GM23338 (cell line): Measurements from ENCODE around the gene MORC3. TPM values are rescaled to one million over a fixed set of nuclear protein-coding genes. Genes with fewer than 3 reads are reported as not detected.
A peak's percentile ranks its signal among the peaks of the same experiment; 100 is the strongest.

Source experiments
- ATAC-seq: fragments of 200-7000 bp; cut with Tn5 transposase; 3 replicates; pipeline ENCODE4 v1.9.1; 2020
- DNase-seq: peaks from one replicate; pipeline ENCODE4 v3.0.0-alpha.2; 2015; ENCODE audit warnings: low spot score
- H2AFZ ChIP-seq: fragments of 200-600 bp; sonication (generic); 2 replicates; pipeline ENCODE4 v1.8.0; 2016; ENCODE audit warnings: antibody characterized with exemption, mild to moderate bottlenecking, moderate library complexity
- H3F3A ChIP-seq: fragments of 200-600 bp; sonication (generic); replicated peaks from 2 replicates; pipeline ENCODE4 v1.8.0; 2017; ENCODE audit warnings: antibody characterized with exemption, mixed run types, low read depth
- H3K27ac ChIP-seq: fragments of 200-600 bp; sonication (generic); 2 replicates; pipeline ENCODE4 v1.6.1; 2016; ENCODE audit warnings: low read depth
- H3K27me3 ChIP-seq: fragments of 200-600 bp; sonication (generic); 2 replicates; pipeline ENCODE4 v1.8.0; 2016; ENCODE audit warnings: mild to moderate bottlenecking, mixed run types, moderate library complexity; ENCODE audit not compliant: insufficient read depth
- H3K36me3 ChIP-seq: fragments of 200-600 bp; sonication (generic); 2 replicates; pipeline ENCODE4 v1.8.0; 2016; ENCODE audit warnings: mild to moderate bottlenecking; ENCODE audit not compliant: insufficient read depth
- H3K4me1 ChIP-seq: fragments of 200-600 bp; sonication (generic); 2 replicates; pipeline ENCODE4 v1.8.0; 2016; ENCODE audit warnings: mild to moderate bottlenecking, moderate library complexity; ENCODE audit not compliant: insufficient read depth
- H3K4me2 ChIP-seq: fragments of 200-600 bp; sonication (generic); 2 replicates; pipeline ENCODE4 v1.7.1; 2017; ENCODE audit warnings: mixed run types
- H3K4me3 ChIP-seq: fragments of 200-600 bp; sonication (generic); 2 replicates; pipeline ENCODE4 v1.6.1; 2016; ENCODE audit warnings: mixed run types
- H3K79me2 ChIP-seq: fragments of 200-600 bp; sonication (generic); replicated peaks from 2 replicates; pipeline ENCODE4 v1.8.0; 2017; ENCODE audit warnings: mild to moderate bottlenecking; ENCODE audit not compliant: insufficient read depth
- H3K9me2 ChIP-seq: fragments of 200-600 bp; sonication (generic); 2 replicates; pipeline ENCODE4 v1.8.0; 2017; ENCODE audit not compliant: insufficient read depth
- H4K20me1 ChIP-seq: fragments of 200-600 bp; sonication (generic); replicated peaks from 2 replicates; pipeline ENCODE4 v1.8.0; 2017; ENCODE audit warnings: mild to moderate bottlenecking; ENCODE audit not compliant: insufficient read depth
- H3K27ac Mint-ChIP-seq: 2 replicates; pipeline ENCODE4 v1.8.0; 2020; ENCODE audit warnings: inconsistent platforms, mild to moderate bottlenecking, moderate library complexity, mixed read lengths
- H3K27me3 Mint-ChIP-seq: 3 replicates; pipeline ENCODE4 v1.8.0; 2022; ENCODE audit warnings: low read depth, mild to moderate bottlenecking, moderate library complexity, mixed read lengths, inconsistent platforms; ENCODE audit not compliant: insufficient read depth, poor library complexity
- H3K36me3 Mint-ChIP-seq: 3 replicates; pipeline ENCODE4 v1.8.0; 2021; ENCODE audit warnings: low read depth, mild to moderate bottlenecking, inconsistent platforms, moderate library complexity, mixed read lengths
- H3K4me1 Mint-ChIP-seq: 3 replicates; pipeline ENCODE4 v1.8.0; 2020; ENCODE audit warnings: mild to moderate bottlenecking, inconsistent platforms, mixed read lengths
- H3K4me3 Mint-ChIP-seq: 3 replicates; pipeline ENCODE4 v1.8.0; 2021; ENCODE audit warnings: moderate library complexity, mild to moderate bottlenecking, inconsistent platforms, mixed read lengths
- H3K9me3 Mint-ChIP-seq: 3 replicates; pipeline ENCODE4 v1.8.0; 2020; ENCODE audit warnings: moderate library complexity, mild to moderate bottlenecking, inconsistent platforms, mixed read lengths
- CREB1 ChIP-seq: fragments of 250-450 bp; sonication (Bioruptor Pico); IDR thresholded peaks from 2 replicates; pipeline ENCODE4 v1.5.0; 2020; ENCODE audit warnings: low read depth, mild to moderate bottlenecking, moderate library complexity
- ETS1 ChIP-seq: IDR thresholded peaks from 2 replicates; pipeline ENCODE4 v1.6.1; 2016; ENCODE audit warnings: antibody characterized with exemption
- EZH2 ChIP-seq: fragments of 200-600 bp; sonication (generic); IDR thresholded peaks from one replicate; pipeline ENCODE4 v1.8.0; 2017; ENCODE audit warnings: antibody characterized with exemption, mild to moderate bottlenecking, low read depth; ENCODE audit not compliant: unreplicated experiment
- EZH2phosphoT487 ChIP-seq: fragments of 200-600 bp; sonication (generic); IDR thresholded peaks from one replicate; pipeline ENCODE4 v1.8.1; 2018; ENCODE audit warnings: antibody characterized with exemption; ENCODE audit not compliant: unreplicated experiment
- JUNB ChIP-seq: IDR thresholded peaks from one replicate; pipeline ENCODE4 v1.6.1; 2016; ENCODE audit warnings: antibody characterized with exemption; ENCODE audit not compliant: unreplicated experiment
- NANOG ChIP-seq: IDR thresholded peaks from 2 replicates; pipeline ENCODE4 v1.6.1; 2016; ENCODE audit warnings: antibody characterized with exemption, borderline replicate concordance
- POLR2AphosphoS5 ChIP-seq: IDR thresholded peaks from 2 replicates; pipeline ENCODE4 v1.6.1; 2016; ENCODE audit warnings: antibody characterized with exemption, low read depth
- STAT1 ChIP-seq: IDR thresholded peaks from one replicate; pipeline ENCODE4 v1.6.1; 2016; ENCODE audit warnings: antibody characterized with exemption; ENCODE audit not compliant: unreplicated experiment
- ZNF114 ChIP-seq: fragments of 250-450 bp; sonication (Bioruptor Pico); IDR thresholded peaks from 2 replicates; pipeline ENCODE4 v1.5.0; 2020; ENCODE audit warnings: mild to moderate bottlenecking, moderate library complexity
- ZNF331 ChIP-seq: fragments of 250-450 bp; sonication (Bioruptor Pico); IDR thresholded peaks from 2 replicates; pipeline ENCODE4 v1.5.0; 2020; ENCODE audit warnings: low read depth, mild to moderate bottlenecking, moderate library complexity
- polyA plus RNA-seq: library from polyadenylated mRNA; unstranded; fragments of >200 nt; fragmentation: Nextera tagmentation; extraction: Ambion mirVana; gene quantifications from 2 replicates; pipeline ENCODE4 v1.2.1, GENCODE V29; 2016
- total RNA-seq: library from RNA; depleted of rRNA; stranded (reverse); fragments of >200 nt; shearing (Covaris generic); gene quantifications from 2 replicates; pipeline ENCODE4 v1.2.3, GENCODE V29; 2014
- TF ChIP-seq, protein P1 (sequence below): fragments of 250-450 bp; sonication (Bioruptor Pico); IDR thresholded peaks from 2 replicates; pipeline ENCODE4 v1.5.0; 2020; ENCODE audit warnings: mild to moderate bottlenecking, moderate library complexity
- TF ChIP-seq, protein P2 (sequence below), 2 experiments: fragments of 200-600 bp in 1 of 2; sonication (generic) in 1 of 2; conservative IDR thresholded peaks; 2 replicates each; pipeline versions ENCODE4 v1.5.1 to v1.6.1; 2016 to 2017; ENCODE audit warnings: antibody characterized with exemption in 2 of 2, low read depth in 2 of 2, mild to moderate bottlenecking in 2 of 2, moderate library complexity in 1 of 2
- TF ChIP-seq, protein P3 (sequence below): IDR thresholded peaks from one replicate; pipeline ENCODE4 v1.6.1; 2018; ENCODE audit warnings: antibody characterized with exemption; ENCODE audit not compliant: unreplicated experiment

MORC3 gene
- total and polyA plus RNA-seq, 2 experiments from 2014 or later = 11.5 to 25.4 TPM

DNA sequence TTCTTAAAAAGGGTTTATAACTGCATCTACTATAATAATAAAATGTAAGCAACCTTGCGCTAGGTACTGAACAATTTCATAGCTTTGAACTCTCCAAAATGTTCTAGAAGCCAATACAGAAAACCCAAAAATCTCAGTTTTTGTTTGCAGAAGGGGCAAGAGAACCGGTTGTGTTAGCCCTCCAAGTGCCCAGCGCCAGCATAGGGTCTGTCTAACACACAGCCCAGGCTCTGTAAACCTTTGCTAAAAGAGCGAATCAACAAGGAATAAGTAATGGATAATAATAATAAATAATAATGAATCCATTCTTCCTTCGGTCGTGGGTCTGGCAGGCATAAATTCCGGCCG lies 64.9 kb downstream of the MORC3 start:
- Mint-ChIP-seq H3K4me1 (peaks cover 16% of the 10 kb centered on the region), H3K27me3 (peaks cover 14% of the 10 kb centered on the region), H3K4me3 (peak overlapping the region; percentile 39; the same call in 2 of the 3 replicates), H3K9me3 (no peaks in the 10 kb centered on the region; the same call in 2 of the 3 replicates), H3K27ac (no peak overlapping the region), H3K36me3 (peaks cover 20% of the 10 kb centered on the region)
- peaks cover 8% of the 10 kb centered on the region for H3F3A ChIP-seq
- no peaks in the 10 kb centered on the region for H4K20me1 ChIP-seq
- H2AFZ ChIP-seq = peak overlapping the region; percentile 12; the same call in 1 of the 2 replicates
- peak overlapping the region; percentile 50 for H3K4me2 ChIP-seq
- H3K36me3 ChIP-seq = no peaks in the 10 kb centered on the region
- DNase-seq (no peak), ATAC-seq (peak; percentile 3)
- peak overlapping the region; percentile 97; the same call in 1 of the 2 replicates for H3K4me3 ChIP-seq
- H3K27ac ChIP-seq = no peak overlapping the region
- H3K27me3 ChIP-seq = no peaks in the 10 kb centered on the region
- TF ChIP-seq CREB1 (CRISPR knock-in tag) = no peak
- no peak for TF ChIP-seq JUNB
- no peak for TF ChIP-seq NANOG
- TF ChIP-seq, protein P1, sequence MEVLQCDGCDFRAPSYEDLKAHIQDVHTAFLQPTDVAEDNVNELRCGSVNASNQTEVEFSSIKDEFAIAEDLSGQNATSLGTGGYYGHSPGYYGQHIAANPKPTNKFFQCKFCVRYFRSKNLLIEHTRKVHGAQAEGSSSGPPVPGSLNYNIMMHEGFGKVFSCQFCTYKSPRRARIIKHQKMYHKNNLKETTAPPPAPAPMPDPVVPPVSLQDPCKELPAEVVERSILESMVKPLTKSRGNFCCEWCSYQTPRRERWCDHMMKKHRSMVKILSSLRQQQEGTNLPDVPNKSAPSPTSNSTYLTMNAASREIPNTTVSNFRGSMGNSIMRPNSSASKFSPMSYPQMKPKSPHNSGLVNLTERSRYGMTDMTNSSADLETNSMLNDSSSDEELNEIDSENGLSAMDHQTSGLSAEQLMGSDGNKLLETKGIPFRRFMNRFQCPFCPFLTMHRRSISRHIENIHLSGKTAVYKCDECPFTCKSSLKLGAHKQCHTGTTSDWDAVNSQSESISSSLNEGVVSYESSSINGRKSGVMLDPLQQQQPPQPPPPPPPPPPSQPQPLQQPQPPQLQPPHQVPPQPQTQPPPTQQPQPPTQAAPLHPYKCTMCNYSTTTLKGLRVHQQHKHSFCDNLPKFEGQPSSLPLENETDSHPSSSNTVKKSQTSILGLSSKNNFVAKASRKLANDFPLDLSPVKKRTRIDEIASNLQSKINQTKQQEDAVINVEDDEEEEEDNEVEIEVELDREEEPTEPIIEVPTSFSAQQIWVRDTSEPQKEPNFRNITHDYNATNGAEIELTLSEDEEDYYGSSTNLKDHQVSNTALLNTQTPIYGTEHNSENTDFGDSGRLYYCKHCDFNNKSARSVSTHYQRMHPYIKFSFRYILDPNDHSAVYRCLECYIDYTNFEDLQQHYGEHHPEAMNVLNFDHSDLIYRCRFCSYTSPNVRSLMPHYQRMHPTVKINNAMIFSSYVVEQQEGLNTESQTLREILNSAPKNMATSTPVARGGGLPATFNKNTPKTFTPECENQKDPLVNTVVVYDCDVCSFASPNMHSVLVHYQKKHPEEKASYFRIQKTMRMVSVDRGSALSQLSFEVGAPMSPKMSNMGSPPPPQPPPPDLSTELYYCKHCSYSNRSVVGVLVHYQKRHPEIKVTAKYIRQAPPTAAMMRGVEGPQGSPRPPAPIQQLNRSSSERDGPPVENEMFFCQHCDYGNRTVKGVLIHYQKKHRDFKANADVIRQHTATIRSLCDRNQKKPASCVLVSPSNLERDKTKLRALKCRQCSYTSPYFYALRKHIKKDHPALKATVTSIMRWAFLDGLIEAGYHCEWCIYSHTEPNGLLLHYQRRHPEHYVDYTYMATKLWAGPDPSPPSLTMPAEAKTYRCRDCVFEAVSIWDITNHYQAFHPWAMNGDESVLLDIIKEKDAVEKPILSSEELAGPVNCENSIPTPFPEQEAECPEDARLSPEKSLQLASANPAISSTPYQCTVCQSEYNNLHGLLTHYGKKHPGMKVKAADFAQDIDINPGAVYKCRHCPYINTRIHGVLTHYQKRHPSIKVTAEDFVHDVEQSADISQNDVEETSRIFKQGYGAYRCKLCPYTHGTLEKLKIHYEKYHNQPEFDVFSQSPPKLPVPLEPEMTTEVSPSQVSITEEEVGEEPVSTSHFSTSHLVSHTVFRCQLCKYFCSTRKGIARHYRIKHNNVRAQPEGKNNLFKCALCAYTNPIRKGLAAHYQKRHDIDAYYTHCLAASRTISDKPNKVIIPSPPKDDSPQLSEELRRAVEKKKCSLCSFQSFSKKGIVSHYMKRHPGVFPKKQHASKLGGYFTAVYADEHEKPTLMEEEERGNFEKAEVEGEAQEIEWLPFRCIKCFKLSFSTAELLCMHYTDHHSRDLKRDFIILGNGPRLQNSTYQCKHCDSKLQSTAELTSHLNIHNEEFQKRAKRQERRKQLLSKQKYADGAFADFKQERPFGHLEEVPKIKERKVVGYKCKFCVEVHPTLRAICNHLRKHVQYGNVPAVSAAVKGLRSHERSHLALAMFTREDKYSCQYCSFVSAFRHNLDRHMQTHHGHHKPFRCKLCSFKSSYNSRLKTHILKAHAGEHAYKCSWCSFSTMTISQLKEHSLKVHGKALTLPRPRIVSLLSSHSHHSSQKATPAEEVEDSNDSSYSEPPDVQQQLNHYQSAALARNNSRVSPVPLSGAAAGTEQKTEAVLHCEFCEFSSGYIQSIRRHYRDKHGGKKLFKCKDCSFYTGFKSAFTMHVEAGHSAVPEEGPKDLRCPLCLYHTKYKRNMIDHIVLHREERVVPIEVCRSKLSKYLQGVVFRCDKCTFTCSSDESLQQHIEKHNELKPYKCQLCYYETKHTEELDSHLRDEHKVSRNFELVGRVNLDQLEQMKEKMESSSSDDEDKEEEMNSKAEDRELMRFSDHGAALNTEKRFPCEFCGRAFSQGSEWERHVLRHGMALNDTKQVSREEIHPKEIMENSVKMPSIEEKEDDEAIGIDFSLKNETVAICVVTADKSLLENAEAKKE (CRISPR knock-in tag) = no peak
- TF ChIP-seq, protein P2, sequence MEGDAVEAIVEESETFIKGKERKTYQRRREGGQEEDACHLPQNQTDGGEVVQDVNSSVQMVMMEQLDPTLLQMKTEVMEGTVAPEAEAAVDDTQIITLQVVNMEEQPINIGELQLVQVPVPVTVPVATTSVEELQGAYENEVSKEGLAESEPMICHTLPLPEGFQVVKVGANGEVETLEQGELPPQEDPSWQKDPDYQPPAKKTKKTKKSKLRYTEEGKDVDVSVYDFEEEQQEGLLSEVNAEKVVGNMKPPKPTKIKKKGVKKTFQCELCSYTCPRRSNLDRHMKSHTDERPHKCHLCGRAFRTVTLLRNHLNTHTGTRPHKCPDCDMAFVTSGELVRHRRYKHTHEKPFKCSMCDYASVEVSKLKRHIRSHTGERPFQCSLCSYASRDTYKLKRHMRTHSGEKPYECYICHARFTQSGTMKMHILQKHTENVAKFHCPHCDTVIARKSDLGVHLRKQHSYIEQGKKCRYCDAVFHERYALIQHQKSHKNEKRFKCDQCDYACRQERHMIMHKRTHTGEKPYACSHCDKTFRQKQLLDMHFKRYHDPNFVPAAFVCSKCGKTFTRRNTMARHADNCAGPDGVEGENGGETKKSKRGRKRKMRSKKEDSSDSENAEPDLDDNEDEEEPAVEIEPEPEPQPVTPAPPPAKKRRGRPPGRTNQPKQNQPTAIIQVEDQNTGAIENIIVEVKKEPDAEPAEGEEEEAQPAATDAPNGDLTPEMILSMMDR (conservative IDR thresholded peaks at IDR 0.05; ENCODE audit: low read depth in 2 of 2) = no peak
- no peak for TF ChIP-seq ZNF331 (CRISPR knock-in tag)
- TF ChIP-seq, protein P3, sequence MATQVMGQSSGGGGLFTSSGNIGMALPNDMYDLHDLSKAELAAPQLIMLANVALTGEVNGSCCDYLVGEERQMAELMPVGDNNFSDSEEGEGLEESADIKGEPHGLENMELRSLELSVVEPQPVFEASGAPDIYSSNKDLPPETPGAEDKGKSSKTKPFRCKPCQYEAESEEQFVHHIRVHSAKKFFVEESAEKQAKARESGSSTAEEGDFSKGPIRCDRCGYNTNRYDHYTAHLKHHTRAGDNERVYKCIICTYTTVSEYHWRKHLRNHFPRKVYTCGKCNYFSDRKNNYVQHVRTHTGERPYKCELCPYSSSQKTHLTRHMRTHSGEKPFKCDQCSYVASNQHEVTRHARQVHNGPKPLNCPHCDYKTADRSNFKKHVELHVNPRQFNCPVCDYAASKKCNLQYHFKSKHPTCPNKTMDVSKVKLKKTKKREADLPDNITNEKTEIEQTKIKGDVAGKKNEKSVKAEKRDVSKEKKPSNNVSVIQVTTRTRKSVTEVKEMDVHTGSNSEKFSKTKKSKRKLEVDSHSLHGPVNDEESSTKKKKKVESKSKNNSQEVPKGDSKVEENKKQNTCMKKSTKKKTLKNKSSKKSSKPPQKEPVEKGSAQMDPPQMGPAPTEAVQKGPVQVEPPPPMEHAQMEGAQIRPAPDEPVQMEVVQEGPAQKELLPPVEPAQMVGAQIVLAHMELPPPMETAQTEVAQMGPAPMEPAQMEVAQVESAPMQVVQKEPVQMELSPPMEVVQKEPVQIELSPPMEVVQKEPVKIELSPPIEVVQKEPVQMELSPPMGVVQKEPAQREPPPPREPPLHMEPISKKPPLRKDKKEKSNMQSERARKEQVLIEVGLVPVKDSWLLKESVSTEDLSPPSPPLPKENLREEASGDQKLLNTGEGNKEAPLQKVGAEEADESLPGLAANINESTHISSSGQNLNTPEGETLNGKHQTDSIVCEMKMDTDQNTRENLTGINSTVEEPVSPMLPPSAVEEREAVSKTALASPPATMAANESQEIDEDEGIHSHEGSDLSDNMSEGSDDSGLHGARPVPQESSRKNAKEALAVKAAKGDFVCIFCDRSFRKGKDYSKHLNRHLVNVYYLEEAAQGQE = no peak
- no peak for TF ChIP-seq ETS1
- TF ChIP-seq EZH2phosphoT487 = no peak
- no peak for TF ChIP-seq EZH2
- TF ChIP-seq POLR2AphosphoS5 = no peak
- TF ChIP-seq ZNF114 = no peak
- TF ChIP-seq STAT1 = no peak
- H3K79me2 ChIP-seq = no peaks in the 10 kb centered on the region
- H3K4me1 ChIP-seq = peaks cover 11% of the 10 kb centered on the region; the same call in 1 of the 2 replicates
- H3K9me2 ChIP-seq = peaks cover 4% of the 10 kb centered on the region
